Measurements from ENCODE around the gene SLC38A8.
A peak's percentile ranks its signal among the peaks of the same experiment; 100 is the strongest.

SLC38A8 gene

DNA sequence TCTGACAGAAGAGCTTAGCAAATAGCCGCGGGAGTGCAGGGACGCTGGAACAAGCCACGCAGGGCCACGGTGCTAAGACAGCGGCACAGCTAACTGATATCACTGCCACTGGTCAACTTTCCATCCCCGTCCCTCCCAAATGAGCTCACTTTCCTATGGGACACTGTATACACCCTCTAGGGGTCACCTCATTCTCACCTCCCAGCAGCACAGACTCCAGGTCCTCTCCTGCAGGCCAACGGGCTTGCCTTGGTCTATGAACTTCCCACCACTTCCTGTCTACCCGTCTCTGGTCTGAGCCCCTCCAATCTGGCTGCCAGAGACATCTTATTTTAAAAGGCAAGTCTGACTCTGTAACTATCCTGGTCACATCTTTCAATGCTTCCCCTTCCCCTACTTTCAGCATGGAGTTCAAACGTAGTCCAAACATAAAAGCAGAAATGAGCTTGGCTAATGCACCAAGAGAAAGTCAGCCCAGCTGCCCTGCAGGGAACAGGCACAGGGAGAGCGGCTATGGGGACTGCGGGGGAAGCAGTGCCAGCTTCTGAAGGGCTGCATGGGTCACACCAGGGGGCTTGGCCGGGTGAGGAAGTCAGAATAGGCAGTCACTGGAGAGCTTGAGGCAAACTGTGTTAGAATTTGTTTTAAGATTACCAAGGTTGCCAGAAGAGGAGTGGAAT lies 26.3 kb upstream of the SLC38A8 start:
- no peak for DNase-seq (ENCODE audit: low read depth)

- no peak for DNase-seq (ENCODE audit: low read depth)
Observed at GRCh38 chr16:84068041-84068440, 25.4 kb upstream of the SLC38A8 start.

DNA sequence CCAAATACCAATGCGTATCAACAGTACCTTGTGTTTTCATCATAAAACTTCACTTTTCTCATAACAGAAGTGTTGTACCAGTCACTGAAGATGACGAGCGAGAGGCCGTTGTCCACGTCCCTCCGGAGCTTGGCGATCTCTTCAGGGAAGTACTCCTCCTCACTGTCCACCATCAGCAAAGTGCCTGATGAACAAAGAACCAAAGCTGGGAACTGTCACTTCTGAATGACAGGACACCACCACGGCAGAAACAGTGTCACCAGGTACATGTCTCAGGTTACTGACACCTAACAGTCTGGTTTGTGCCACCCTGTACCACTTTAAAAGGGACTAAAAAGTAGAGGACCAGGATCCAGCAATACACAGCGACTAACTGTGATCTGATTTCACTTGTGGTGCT lies 25.0 kb upstream of the SLC38A8 start:
- no peak for DNase-seq (ENCODE audit: low read depth)

GRCh38 chr16:84065536-84066132 lies 23.0 kb upstream of the SLC38A8 start:
- no peak for DNase-seq (ENCODE audit: low read depth)

DNA sequence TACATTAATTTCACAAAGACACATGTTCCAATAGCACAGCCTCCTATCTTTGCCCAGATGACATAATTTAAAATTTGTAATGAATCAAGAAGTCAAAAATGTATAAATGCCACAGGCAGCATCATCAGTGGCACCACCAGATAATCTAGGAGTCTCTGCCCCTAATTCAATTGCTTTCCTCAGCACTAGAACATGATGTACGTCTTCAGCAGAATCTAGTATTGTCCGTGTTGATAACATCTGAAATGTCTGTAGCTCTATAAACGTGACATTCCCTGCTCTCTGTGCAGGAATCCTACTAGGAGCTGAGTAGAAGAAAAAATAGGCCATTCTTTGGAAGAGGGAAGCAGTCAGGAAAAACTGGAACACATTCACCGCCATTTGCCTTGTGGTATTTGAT lies 21.4 kb upstream of the SLC38A8 start:
- no peak for DNase-seq (ENCODE audit: low read depth)

DNA sequence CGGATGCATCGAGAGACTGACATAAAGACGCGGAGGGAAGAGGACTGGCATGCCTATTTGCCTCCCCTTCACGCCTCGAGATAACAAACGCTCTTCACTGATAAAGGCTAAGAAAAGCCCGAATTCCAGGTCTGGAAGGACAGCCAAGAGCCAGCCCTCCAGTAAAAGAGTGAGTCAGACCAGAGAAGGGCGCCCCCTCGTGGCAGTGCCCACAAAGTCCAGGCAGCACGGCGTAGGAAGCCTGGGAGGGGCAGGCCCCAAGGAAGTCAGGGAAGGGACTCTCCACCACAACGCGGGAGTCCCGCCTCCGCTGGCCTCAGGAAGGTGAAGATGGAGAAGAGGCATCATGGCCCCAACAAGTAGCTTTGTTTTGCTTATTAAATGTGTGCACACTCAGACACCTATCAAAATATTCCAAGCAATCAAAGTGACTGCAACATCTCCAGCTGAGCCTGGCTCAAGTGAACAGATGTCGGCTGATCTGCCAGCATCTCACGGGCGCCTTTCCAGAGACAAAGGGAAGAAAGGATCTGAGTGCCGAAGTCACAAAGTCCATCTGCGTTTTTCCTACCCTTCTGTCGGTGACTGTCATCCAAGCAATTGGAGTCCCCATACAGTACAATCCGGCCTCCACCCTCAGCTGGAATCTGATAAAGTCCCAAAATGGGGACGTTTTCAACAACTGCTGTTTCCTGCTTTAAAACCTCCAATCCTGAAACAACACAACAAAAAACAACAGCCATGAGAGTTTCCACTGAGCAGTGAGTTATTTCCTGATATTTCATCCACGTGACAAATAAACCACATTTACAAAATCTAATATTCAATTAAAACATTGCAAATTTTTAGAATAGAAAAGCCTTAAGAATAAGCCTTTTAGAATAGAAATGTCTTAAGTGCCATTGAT lies 20.4 kb upstream of the SLC38A8 start:
- DNase-seq (ENCODE audit: low read depth) = peak; percentile 60

- no peak for DNase-seq (ENCODE audit: low read depth)
Observed at GRCh38 chr16:84061236-84061819, 18.7 kb upstream of the SLC38A8 start.

DNA sequence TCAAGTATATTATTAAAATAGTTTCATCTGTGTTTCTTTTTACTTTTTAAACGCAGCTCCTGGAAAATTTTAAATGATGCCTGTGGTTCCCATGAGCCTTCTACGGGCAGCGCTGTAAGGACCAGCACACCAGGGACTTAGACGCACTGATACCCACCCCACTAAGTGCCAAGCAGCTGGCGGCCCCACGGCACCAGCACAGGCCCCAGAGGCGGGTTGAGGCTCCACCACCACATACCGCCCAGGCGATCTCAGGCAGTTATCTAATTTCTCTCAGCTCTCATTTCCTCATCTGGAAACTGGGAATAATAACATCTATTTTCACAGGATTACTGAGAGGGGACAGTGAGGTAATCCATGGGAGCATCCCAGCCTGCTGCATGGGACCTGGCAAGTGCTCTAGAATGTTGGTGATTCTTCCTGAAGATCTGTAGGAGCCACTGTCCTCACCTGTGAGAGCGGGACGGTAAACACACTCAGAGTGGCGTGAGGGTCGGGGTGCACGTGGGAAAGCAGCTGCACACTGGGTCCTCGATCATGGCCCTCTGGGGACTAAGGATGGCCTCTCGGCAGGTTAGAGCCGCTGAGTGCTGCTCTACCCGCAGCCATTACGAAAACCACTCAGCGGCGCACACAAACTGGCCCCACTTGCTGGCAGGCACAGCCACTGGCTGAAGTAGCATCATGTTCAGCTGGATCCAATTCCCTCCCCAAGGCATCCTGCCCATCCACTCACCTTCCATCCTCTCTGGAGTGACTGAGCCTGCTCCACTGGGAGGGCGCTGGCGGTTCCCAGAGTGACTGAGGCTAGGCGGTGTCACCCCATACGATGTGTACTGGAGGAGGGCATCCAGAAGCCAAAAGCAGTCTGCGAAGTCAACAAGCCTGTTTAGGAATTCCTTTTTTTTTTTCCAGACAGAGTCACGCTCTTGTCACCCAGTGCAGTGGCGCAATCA lies 17.6 kb upstream of the SLC38A8 start:
- no peak for DNase-seq (ENCODE audit: low read depth)

DNA sequence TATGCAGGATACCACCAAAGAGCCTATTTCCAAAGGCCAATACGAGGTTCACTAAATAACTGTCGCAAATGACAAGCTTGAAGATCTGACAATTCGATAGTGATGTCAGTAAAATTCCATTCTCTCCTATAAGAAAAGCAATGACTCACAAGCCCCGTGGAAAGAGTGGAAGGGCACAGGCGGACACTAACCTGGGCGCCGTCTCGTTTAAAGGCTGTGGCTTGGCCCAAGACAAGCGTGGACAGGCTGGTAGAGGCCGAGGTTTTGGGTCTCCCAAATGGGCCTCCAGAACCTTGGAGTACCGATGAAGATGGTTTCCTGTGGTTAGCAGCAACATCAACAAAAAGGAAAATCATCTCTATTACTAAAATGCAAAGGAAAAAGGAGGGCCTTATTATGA lies 16.5 kb upstream of the SLC38A8 start:
- DNase-seq (ENCODE audit: low read depth) = no peak

GRCh38 chr16:84058664-84059063 lies 16.1 kb upstream of the SLC38A8 start:
- DNase-seq (ENCODE audit: low read depth) = no peak

DNA sequence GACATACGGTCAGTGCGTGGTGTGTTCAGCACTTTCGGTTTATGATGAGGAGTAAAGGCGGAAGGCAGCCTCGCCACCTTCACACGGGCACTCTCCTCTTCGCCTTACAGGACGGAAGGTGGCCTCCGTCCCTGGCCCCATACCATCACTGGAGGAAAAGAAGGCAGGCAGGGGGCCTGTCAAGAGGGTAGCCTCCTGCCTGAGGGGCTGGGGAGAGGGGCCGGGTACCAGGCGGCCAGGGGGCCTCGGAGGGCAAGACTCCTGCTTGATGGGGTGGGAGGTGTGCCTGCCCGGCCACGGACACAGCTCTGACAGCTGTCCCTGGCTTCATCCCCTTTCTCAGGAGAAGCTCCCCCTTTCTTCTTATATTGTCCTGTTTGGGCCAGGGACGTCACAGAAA lies 15.6 kb upstream of the SLC38A8 start:
- DNase-seq (ENCODE audit: low read depth) = no peak

DNA sequence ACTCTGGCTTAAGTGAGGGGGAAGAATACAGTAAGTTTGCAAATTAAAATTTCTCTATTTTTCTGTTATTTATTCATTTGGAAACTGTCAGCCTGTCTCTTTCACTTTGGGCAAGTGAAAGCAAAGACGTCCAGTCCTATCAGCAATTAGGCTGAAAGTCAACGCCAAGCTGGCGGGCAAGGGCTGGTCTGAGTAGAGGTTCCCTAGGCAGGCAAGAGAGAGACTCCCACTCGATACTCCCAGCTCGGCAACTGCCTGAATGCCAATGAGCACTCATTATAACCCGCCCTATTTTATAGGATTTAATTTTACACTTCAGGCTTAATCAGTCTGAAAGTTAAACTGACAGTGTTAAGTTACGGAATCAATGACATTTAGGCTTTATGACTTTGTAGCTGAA lies 14.3 kb upstream of the SLC38A8 start:
- DNase-seq (ENCODE audit: low read depth) = no peak

DNA sequence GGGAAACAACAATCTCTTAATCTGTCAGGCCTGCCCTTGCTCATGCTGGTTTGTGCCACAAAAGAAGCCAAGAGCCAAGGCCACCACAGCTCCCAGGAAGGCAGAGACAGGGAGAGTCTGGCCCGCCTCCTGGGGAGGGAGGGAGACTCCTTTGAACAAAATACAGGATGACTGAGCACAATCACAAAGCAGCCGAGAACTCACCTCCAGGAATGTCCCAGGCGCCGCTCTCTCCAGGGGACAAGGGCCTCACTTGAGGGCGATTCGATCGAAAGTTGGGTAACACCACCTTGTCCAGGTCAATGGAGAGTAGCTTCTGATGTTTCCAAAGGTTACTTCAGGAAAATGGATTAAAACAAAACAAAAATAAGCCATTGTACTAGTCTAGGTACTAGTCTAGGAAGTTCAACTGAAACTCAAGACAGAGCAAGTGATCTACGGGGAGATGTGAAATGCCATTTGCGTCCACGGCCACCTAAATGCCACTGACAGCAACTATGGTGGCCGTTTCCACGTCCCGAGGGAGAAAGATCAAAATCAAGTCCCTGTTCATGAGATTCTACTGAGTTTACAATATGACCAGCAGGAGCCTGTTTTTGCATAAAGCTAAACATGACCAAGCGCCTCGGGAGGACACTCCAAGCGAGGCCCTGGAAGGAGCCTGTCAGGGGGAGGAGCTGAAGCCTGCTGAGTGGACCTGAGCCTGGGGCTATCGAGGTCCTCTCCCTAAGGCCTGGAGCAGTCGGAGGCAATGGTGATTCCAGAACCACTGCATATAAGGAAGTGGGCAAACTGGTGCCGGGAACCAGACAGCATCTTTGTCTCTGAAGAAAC lies 13.4 kb upstream of the SLC38A8 start:
- no peak for DNase-seq (ENCODE audit: low read depth)

DNA sequence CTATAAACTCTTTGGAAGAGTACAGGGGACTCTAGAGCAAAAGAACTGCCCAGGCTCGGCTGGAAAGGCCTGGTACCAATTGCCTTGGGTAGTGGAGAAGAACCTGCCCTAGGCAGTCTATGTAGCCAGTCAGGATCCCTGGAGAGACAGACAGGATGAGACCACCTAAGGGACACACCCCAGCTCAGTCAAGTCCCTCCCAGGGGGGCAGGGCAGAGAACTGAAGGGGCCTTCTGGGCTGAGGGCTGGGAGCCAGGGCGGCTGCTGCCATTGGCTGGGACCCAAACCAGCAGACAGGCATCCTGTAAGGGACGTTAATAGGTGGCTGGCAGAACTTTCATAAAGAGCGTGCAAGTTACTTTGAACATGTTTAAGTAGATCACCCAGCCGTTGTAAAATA lies 12.8 kb upstream of the SLC38A8 start:
- DNase-seq (ENCODE audit: low read depth) = no peak

GRCh38 chr16:84054916-84055315 lies 12.3 kb upstream of the SLC38A8 start:
- DNase-seq (ENCODE audit: low read depth) = no peak

GRCh38 chr16:84054271-84054670 lies 11.7 kb upstream of the SLC38A8 start:
- no peak for DNase-seq (ENCODE audit: low read depth)

DNA sequence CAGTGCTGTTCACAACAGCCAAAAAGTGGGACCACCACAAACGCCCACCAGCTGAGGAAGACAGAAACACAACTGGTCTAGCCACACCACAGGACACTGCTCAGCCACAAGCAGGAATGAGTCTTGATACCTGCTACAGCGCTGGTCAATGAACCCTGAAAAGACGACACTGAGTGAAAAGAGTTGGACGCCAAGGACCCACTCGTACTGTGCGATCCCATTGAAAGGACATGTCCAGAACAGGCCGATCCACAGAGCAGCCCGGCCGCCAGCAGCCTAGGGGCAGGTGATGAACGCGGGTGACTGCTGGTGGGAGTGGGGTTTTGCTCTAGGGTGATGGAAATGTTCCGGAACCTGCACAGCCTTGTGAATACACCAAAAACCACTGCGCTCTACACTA lies 10.6 kb upstream of the SLC38A8 start:
- no peak for DNase-seq (ENCODE audit: low read depth)

GRCh38 chr16:84052071-84052622 lies 9.6 kb upstream of the SLC38A8 start:
- no peak for DNase-seq (ENCODE audit: low read depth)

DNA sequence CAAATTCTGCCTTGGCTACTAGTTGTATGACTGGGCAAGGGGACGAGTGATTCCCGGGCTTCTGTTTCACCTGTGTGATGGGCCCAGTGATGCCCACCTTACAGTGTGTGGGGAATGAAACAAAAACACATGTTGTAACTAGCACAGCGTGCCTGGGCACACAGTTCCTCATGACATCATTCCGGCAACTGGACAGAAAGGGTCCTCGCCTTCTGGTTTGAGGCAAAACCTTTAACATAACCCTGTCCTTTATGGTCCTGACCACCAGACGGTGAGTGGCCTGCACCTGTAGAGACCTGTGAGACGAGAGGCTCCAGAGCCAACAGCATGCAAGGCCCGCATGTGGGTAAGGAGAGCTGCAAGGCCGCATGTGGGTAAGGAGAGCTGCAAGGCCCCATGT lies 7.7 kb upstream of the SLC38A8 start:
- DNase-seq (ENCODE audit: low read depth) = no peak

- no peak for DNase-seq (ENCODE audit: low read depth)
Observed at GRCh38 chr16:84049403-84050060, 6.9 kb upstream of the SLC38A8 start.

Measured in activated T-cell treated with anti-CD3 and anti-CD28 coated beads for 48 hours (primary cell).